GM12891 (cell line): ENCODE data around the gene PDGFC.

Source experiments
- PAX5 ChIP-seq: IDR thresholded peaks from 2 replicates; pipeline ENCODE4 v1.6.1; 2011; ENCODE audit warnings: low read length, moderate library complexity, mild to moderate bottlenecking; ENCODE audit not compliant: insufficient read depth, severe bottlenecking
- POLR2A ChIP-seq: IDR thresholded peaks from 2 replicates; pipeline ENCODE4 v1.6.1; 2011; ENCODE audit warnings: low read depth, low read length, control low read depth
- POLR2AphosphoS5 ChIP-seq: IDR thresholded peaks from 2 replicates; pipeline ENCODE4 v1.6.1; 2011; ENCODE audit warnings: low read depth, low read length, control low read depth
- POU2F2 ChIP-seq: IDR thresholded peaks from 2 replicates; pipeline ENCODE4 v1.6.1; 2011; ENCODE audit warnings: low read depth, mild to moderate bottlenecking, control low read depth, low read length, moderate library complexity
- SPI1 ChIP-seq: IDR thresholded peaks from 2 replicates; pipeline ENCODE4 v1.6.1; 2011; ENCODE audit warnings: low read depth, low read length, control low read depth
- TAF1 ChIP-seq: IDR thresholded peaks from 2 replicates; pipeline ENCODE4 v1.6.1; 2011; ENCODE audit warnings: low read depth, low read length, control low read depth

- TF ChIP-seq POLR2A (no peak), TAF1 (no peak), SPI1 (no peak), POLR2AphosphoS5 (no peak), PAX5 (no peak), POU2F2 (no peak)
These were observed 27.5 kb upstream of the PDGFC start for GRCh38 chr4:156999175-156999517.
